ENCODE results near the gene HTR3B. TPM values are rescaled to one million over a fixed set of nuclear protein-coding genes. Genes with fewer than 3 reads are reported as not detected.

The HTR3B gene
- total and polyA plus RNA-seq, 2 of the 4 experiments (the other 2 are of a cell fraction) = not detected

DNA sequence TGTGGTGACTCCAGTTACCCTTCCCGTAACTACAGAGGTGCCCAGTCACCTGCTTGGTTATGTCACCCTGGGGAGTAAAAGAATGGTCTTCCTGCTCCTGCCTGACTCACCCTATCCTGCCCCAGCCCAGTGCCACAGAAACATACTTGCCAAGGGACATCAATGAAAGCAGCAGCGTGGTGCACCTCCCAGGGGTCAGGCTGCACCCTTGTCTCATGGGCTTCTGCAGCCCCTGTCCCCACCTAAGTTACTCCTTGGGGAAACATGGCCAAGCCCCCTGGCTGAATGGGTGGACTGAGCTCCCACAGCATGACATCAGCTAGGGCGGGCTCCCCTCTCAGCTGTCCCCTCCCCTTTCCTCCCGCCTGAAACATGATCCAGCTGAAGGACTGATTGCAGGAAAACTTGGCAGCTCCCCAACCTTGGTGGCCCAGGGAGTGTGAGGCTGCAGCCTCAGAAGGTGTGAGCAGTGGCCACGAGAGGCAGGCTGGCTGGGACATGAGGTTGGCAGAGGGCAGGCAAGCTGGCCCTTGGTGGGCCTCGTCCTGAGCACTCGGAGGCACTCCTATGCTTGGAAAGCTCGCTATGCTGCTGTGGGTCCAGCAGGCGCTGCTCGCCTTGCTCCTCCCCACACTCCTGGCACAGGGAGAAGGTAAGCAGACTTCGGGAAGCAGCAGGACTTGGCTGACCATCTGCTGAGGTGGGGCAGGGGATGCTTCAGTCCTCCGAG lies 70.3 kb downstream of the HTR3B start, which contains the start of gene HTR3A:
Gene HTR3A, plus strand, starts transcription at position 368 of the 730 bp plus-strand sequence. Its CDS starts 218 bp downstream, at position 586.
- H3K9me3 ChIP-seq (ENCODE audit: control insufficient read depth, insufficient read depth, low read length) = no peaks in the 10 kb centered on the region
- TF ChIP-seq, protein P1, sequence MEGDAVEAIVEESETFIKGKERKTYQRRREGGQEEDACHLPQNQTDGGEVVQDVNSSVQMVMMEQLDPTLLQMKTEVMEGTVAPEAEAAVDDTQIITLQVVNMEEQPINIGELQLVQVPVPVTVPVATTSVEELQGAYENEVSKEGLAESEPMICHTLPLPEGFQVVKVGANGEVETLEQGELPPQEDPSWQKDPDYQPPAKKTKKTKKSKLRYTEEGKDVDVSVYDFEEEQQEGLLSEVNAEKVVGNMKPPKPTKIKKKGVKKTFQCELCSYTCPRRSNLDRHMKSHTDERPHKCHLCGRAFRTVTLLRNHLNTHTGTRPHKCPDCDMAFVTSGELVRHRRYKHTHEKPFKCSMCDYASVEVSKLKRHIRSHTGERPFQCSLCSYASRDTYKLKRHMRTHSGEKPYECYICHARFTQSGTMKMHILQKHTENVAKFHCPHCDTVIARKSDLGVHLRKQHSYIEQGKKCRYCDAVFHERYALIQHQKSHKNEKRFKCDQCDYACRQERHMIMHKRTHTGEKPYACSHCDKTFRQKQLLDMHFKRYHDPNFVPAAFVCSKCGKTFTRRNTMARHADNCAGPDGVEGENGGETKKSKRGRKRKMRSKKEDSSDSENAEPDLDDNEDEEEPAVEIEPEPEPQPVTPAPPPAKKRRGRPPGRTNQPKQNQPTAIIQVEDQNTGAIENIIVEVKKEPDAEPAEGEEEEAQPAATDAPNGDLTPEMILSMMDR (conservative IDR thresholded peaks at IDR 0.05; ENCODE audit: low read depth, low read length) = no peak
- TF ChIP-seq ELK1 (IDR thresholded peaks at IDR 0.05; ENCODE audit: borderline replicate concordance, low read depth, low read length) (no peak), RCOR1 (IDR thresholded peaks at IDR 0.05; ENCODE audit: insufficient replicate concordance, low read length) (no peak), POLR2A (IDR thresholded peaks at IDR 0.05; ENCODE audit: low read depth, low read length) (no peak), MAZ (IDR thresholded peaks at IDR 0.05; ENCODE audit: borderline replicate concordance, low read depth, low read length) (no peak), CEBPB (IDR thresholded peaks at IDR 0.05; ENCODE audit: low read depth, low read length) (no peak), MAFK (IDR thresholded peaks at IDR 0.05; ENCODE audit: low read depth, low read length) (no peak), FOS (IDR thresholded peaks at IDR 0.05; ENCODE audit: low read depth, low read length) (no peak), NFE2L2 (IDR thresholded peaks at IDR 0.05; ENCODE audit: low read depth, low read length) (no peak), BHLHE40 (IDR thresholded peaks at IDR 0.05; ENCODE audit: low read depth, low read length) (no peak), MXI1 (IDR thresholded peaks at IDR 0.05; ENCODE audit: borderline replicate concordance, low read depth, low read length) (no peak), RAD21 (IDR thresholded peaks at IDR 0.05; ENCODE audit: low read length) (no peak), RFX5 (IDR thresholded peaks at IDR 0.05; ENCODE audit: low read depth, low read length) (no peak), CHD1 (IDR thresholded peaks at IDR 0.05; ENCODE audit: low read depth, low read length) (no peak)
- TF ChIP-seq, protein P2, sequence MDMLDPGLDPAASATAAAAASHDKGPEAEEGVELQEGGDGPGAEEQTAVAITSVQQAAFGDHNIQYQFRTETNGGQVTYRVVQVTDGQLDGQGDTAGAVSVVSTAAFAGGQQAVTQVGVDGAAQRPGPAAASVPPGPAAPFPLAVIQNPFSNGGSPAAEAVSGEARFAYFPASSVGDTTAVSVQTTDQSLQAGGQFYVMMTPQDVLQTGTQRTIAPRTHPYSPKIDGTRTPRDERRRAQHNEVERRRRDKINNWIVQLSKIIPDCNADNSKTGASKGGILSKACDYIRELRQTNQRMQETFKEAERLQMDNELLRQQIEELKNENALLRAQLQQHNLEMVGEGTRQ (IDR thresholded peaks at IDR 0.05; ENCODE audit: low read depth, low read length) = no peak
- no peak within 1 kb of the TSS for H3K27ac ChIP-seq (ENCODE audit: insufficient read depth, low read length)
- intact Hi-C loops (cut with micrococcal nuclease) = no loop called here
- H3K4ac ChIP-seq (ENCODE audit: low read depth, low read length) = no peak within 1 kb of the TSS
- H3K27me3 ChIP-seq (ENCODE audit: control insufficient read depth, insufficient read depth, low read length) = peaks cover 2% of the 10 kb centered on the region; the same call in 1 of the 2 replicates
- H3K4me1 ChIP-seq (ENCODE audit: control insufficient read depth, insufficient read depth, low read length) = no peaks in the 10 kb centered on the region
- H3K9ac ChIP-seq (ENCODE audit: low read depth, low read length) = no peak within 1 kb of the TSS
- dilution Hi-C loops (cut with HindIII; ENCODE audit: low sequenced_read_pairs, unreplicated experiment) = no loop called here
- no peaks in the 10 kb centered on the region for H3K36me3 ChIP-seq (ENCODE audit: control insufficient read depth, insufficient read depth, low read length)
- WGBS, 2 experiments (ENCODE audit: extremely low coverage in 2 of 2, insufficient read length in 1 of 2) = no CpG with 5 or more reads among the region's 12 CpGs
- H4K20me1 ChIP-seq (ENCODE audit: insufficient read depth, low read length) = no peaks in the 10 kb centered on the region
- H2BK5ac ChIP-seq (ENCODE audit: low read depth, low read length, poor library complexity, severe bottlenecking) = no peak within 1 kb of the TSS
- no peak within 1 kb of the TSS for H4K8ac ChIP-seq (ENCODE audit: low read depth in 2 of 2, low read length in 2 of 2)
- H2BK120ac ChIP-seq (ENCODE audit: low read depth, low read length) = no peak within 1 kb of the TSS
- H3K56ac ChIP-seq (ENCODE audit: extremely low read depth, insufficient read depth, low read length) = no peak within 1 kb of the TSS
- no peak within 1 kb of the TSS for H3K4me2 ChIP-seq (ENCODE audit: low read depth, low read length)
- no peak within 1 kb of the TSS for H3K4me3 ChIP-seq (ENCODE audit: insufficient read depth, low read depth, low read length)
- in situ Hi-C loops (cut with MboI; ENCODE audit: low sequenced_read_pairs) = no loop called here
- no peaks in the 10 kb centered on the region for H3K9me1 ChIP-seq (ENCODE audit: insufficient read depth, low read length)
- H2AK5ac ChIP-seq (ENCODE audit: low read depth, low read length) = no peak within 1 kb of the TSS
- H2AK9ac ChIP-seq (replicated peaks; ENCODE audit: low read depth, low read length, poor library complexity) = no peak within 1 kb of the TSS
- H4K91ac ChIP-seq (ENCODE audit: insufficient read depth, low read depth, low read length) = no peak within 1 kb of the TSS
- ChIA-PET CTCF (no interaction called here), POLR2A (ENCODE audit: unreplicated experiment) (no interaction called here)
- H3K23ac ChIP-seq (ENCODE audit: low read depth, low read length) = no peak within 1 kb of the TSS
- H2BK20ac ChIP-seq (ENCODE audit: low read depth, low read length) = no peak within 1 kb of the TSS
- no peaks in the 10 kb centered on the region for H3K79me1 ChIP-seq (ENCODE audit: low read depth in 1 of 2, low read length in 2 of 2)
- H3K14ac ChIP-seq (replicated peaks; ENCODE audit: low read depth, low read length) = no peak within 1 kb of the TSS
- DNase-seq (no peak), ATAC-seq (ENCODE audit: low read depth) (no peak; the same call in 1 of the 2 replicates)
- H3K18ac ChIP-seq (ENCODE audit: low read depth, low read length) = no peak within 1 kb of the TSS
- BruUV-seq (replicated peaks) = no TSS peak
- peak within 1 kb of the TSS; percentile 51 for H2AFZ ChIP-seq (replicated peaks; ENCODE audit: low read length, poor library complexity)
- no peak within 1 kb of the TSS for H2BK15ac ChIP-seq (ENCODE audit: low read depth, low read length)
- no peak within 1 kb of the TSS for H4K5ac ChIP-seq (ENCODE audit: low read depth, low read length)
